Panc1 (cell line): ENCODE results near the gene PRKCZ.

Source experiments
- CTCF ChIP-seq: fragments of 450-650 bp; IDR thresholded peaks from 2 replicates; pipeline ENCODE4 v1.5.1; 2017; ENCODE audit warnings: mild to moderate bottlenecking
- POLR2AphosphoS5 ChIP-seq: IDR thresholded peaks from 2 replicates; pipeline ENCODE4 v1.6.1; 2012; ENCODE audit warnings: mild to moderate bottlenecking, low read depth, low read length, moderate library complexity
- REST ChIP-seq, 2 experiments: IDR thresholded peaks; 2 replicates each; pipeline ENCODE4 v1.6.1; 2011 to 2012; ENCODE audit warnings: low read depth in 2 of 2, control low read depth in 1 of 2, low read length in 1 of 2, mild to moderate bottlenecking in 1 of 2, moderate library complexity in 1 of 2; ENCODE audit not compliant: insufficient read depth in 1 of 2
- TCF7L2 ChIP-seq: IDR thresholded peaks from 2 replicates; pipeline ENCODE4 v1.6.1; 2011; ENCODE audit warnings: mild to moderate bottlenecking, low read depth, low read length, inconsistent platforms

- TF ChIP-seq CTCF, result no peak
- no peak for TF ChIP-seq POLR2AphosphoS5
- TF ChIP-seq REST (IDR thresholded peaks at IDR 0.05; ENCODE audit: insufficient read depth in 1 of 2, low read depth in 2 of 2, low read length in 1 of 2), result 0 out of 4 replicates have a peak, but pooled peaks of 1 of the 2 experiments have one; percentile 31
- TF ChIP-seq TCF7L2, result no peak
These were observed 156.7 kb downstream of the PRKCZ start for GRCh38 chr1:2206813-2207487.
